Ishikawa (cell line): ENCODE results near the gene TBC1D32.

Experiments
- CEBPB ChIP-seq: IDR thresholded peaks from 2 replicates; pipeline ENCODE4 v1.6.1; 2012
- CREB1 ChIP-seq: IDR thresholded peaks from 2 replicates; pipeline ENCODE4 v1.6.1; 2012; ENCODE audit warnings: low read depth
- EGR1 ChIP-seq: IDR thresholded peaks from 2 replicates; pipeline ENCODE4 v1.6.1; 2012
- EP300 ChIP-seq: IDR thresholded peaks from 2 replicates; pipeline ENCODE4 v1.6.1; 2012; ENCODE audit warnings: borderline replicate concordance
- FOXM1 ChIP-seq: IDR thresholded peaks from 2 replicates; pipeline ENCODE4 v1.6.1; 2012; ENCODE audit warnings: low read depth, borderline replicate concordance
- RAD21 ChIP-seq: IDR thresholded peaks from 2 replicates; pipeline ENCODE4 v1.6.1; 2012; ENCODE audit warnings: low read depth
- TAF1 ChIP-seq: IDR thresholded peaks from 2 replicates; pipeline ENCODE4 v1.6.1; 2012; ENCODE audit warnings: low read depth, mild to moderate bottlenecking
- TEAD4 ChIP-seq: IDR thresholded peaks from 2 replicates; pipeline ENCODE4 v1.6.1; 2012
- YY1 ChIP-seq: IDR thresholded peaks from 2 replicates; pipeline ENCODE4 v1.6.1; 2012; ENCODE audit warnings: low read depth
- ZBTB7A ChIP-seq: IDR thresholded peaks from 2 replicates; pipeline ENCODE4 v1.6.1; 2012; ENCODE audit warnings: low read depth
- TF ChIP-seq, protein P1 (sequence below): IDR thresholded peaks from 2 replicates; pipeline ENCODE4 v1.6.1; 2012; ENCODE audit warnings: low read depth, mild to moderate bottlenecking
- TF ChIP-seq, protein P2 (sequence below): IDR thresholded peaks from 2 replicates; pipeline ENCODE4 v1.6.1; 2012

DNA sequence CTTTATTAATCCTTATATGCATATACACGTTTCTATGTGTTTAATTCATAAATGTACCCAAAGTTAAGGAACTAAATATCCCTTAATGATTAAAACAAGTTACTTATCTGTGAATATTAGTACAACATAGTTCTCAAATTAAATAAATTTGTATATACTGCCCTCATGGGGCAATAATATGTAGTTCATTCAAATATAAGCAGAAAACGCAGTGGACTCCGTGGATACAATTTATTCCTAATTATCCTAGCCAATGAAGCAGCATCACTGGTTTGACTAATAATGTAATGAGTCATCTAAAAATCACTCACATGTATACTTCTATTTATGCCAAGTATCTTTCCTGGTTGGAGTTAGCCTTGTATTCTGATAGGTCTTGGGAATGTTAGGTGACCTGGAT lies 111.6 kb downstream of the TBC1D32 start:
- TF ChIP-seq YY1 (no peak), ZBTB7A (no peak), EGR1 (no peak), CEBPB (no peak), RAD21 (peak; percentile 53), EP300 (no peak), TEAD4 (no peak), TAF1 (no peak), CREB1 (no peak), FOXM1 (no peak)
- TF ChIP-seq, protein P1, sequence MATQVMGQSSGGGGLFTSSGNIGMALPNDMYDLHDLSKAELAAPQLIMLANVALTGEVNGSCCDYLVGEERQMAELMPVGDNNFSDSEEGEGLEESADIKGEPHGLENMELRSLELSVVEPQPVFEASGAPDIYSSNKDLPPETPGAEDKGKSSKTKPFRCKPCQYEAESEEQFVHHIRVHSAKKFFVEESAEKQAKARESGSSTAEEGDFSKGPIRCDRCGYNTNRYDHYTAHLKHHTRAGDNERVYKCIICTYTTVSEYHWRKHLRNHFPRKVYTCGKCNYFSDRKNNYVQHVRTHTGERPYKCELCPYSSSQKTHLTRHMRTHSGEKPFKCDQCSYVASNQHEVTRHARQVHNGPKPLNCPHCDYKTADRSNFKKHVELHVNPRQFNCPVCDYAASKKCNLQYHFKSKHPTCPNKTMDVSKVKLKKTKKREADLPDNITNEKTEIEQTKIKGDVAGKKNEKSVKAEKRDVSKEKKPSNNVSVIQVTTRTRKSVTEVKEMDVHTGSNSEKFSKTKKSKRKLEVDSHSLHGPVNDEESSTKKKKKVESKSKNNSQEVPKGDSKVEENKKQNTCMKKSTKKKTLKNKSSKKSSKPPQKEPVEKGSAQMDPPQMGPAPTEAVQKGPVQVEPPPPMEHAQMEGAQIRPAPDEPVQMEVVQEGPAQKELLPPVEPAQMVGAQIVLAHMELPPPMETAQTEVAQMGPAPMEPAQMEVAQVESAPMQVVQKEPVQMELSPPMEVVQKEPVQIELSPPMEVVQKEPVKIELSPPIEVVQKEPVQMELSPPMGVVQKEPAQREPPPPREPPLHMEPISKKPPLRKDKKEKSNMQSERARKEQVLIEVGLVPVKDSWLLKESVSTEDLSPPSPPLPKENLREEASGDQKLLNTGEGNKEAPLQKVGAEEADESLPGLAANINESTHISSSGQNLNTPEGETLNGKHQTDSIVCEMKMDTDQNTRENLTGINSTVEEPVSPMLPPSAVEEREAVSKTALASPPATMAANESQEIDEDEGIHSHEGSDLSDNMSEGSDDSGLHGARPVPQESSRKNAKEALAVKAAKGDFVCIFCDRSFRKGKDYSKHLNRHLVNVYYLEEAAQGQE = no peak
- TF ChIP-seq, protein P2, sequence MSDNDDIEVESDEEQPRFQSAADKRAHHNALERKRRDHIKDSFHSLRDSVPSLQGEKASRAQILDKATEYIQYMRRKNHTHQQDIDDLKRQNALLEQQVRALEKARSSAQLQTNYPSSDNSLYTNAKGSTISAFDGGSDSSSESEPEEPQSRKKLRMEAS = no peak
